SK-N-SH treated with all-trans-retinoic acid at 6 μM for 48 hours (cell line): ENCODE results near the gene RFFL.
A peak's percentile ranks its signal among the peaks of the same experiment; 100 is the strongest.

Source experiments
- ATAC-seq: fragments of 200-7000 bp; cut with Tn5 transposase; 3 replicates; pipeline ENCODE4 v1.9.1; 2020; ENCODE audit warnings: mild to moderate bottlenecking, moderate library complexity
- ARNTL ChIP-seq: fragments of 450-650 bp; formaldehyde crosslinking; IDR thresholded peaks from 2 replicates; pipeline ENCODE4 v1.5.0; 2020; ENCODE audit warnings: low read depth, mild to moderate bottlenecking, moderate library complexity, borderline replicate concordance
- BACH2 ChIP-seq: fragments of 250-450 bp; sonication (Bioruptor Pico); IDR thresholded peaks from 2 replicates; pipeline ENCODE4 v1.9.0; 2021; ENCODE audit warnings: mild to moderate bottlenecking, borderline replicate concordance
- CREB5 ChIP-seq: fragments of 250-450 bp; sonication (Bioruptor Pico); IDR thresholded peaks from 2 replicates; pipeline ENCODE4 v1.5.1; 2020; ENCODE audit warnings: low read depth, mild to moderate bottlenecking, moderate library complexity
- CSRNP3 ChIP-seq: fragments of 250-450 bp; sonication (Bioruptor Pico); IDR thresholded peaks from 2 replicates; pipeline ENCODE4 v1.5.1; 2021; ENCODE audit warnings: mild to moderate bottlenecking, moderate library complexity
- ISL1 ChIP-seq: fragments of 250-450 bp; sonication (Bioruptor Pico); IDR thresholded peaks from 2 replicates; pipeline ENCODE4 v2.1.2; 2022; ENCODE audit warnings: mild to moderate bottlenecking, moderate library complexity
- OSR1 ChIP-seq: fragments of 250-450 bp; sonication (Bioruptor Pico); IDR thresholded peaks from 2 replicates; pipeline ENCODE4 v1.8.0; 2022; ENCODE audit warnings: moderate library complexity, mild to moderate bottlenecking, inconsistent platforms
- PATZ1 ChIP-seq: fragments of 250-450 bp; sonication (Bioruptor Pico); IDR thresholded peaks from 2 replicates; pipeline ENCODE4 v1.8.0; 2020; ENCODE audit warnings: mild to moderate bottlenecking, moderate library complexity, borderline replicate concordance
- POU6F1 ChIP-seq: fragments of 250-450 bp; sonication (Bioruptor Pico); IDR thresholded peaks from 2 replicates; pipeline ENCODE4 v1.8.0; 2021; ENCODE audit warnings: low read depth, mild to moderate bottlenecking, moderate library complexity, borderline replicate concordance
- PPARA ChIP-seq: fragments of 250-450 bp; sonication (Bioruptor Pico); IDR thresholded peaks from 2 replicates; pipeline ENCODE4 v1.5.0; 2020; ENCODE audit warnings: mild to moderate bottlenecking, borderline replicate concordance
- RARB ChIP-seq: fragments of 250-450 bp; sonication (Bioruptor Pico); IDR thresholded peaks from 2 replicates; pipeline ENCODE4 v1.8.0; 2021; ENCODE audit warnings: mild to moderate bottlenecking, moderate library complexity
- SNAI2 ChIP-seq: fragments of 250-450 bp; sonication (Bioruptor Pico); IDR thresholded peaks from 2 replicates; pipeline ENCODE4 v1.5.0; 2020; ENCODE audit warnings: mild to moderate bottlenecking, moderate library complexity
- TCF4 ChIP-seq: fragments of 250-450 bp; sonication (Bioruptor Pico); IDR thresholded peaks from 2 replicates; pipeline ENCODE4 v1.8.0; 2021; ENCODE audit warnings: mild to moderate bottlenecking, moderate library complexity, borderline replicate concordance
- TOX ChIP-seq: fragments of 250-450 bp; sonication (Bioruptor Pico); IDR thresholded peaks from 2 replicates; pipeline ENCODE4 v1.8.0; 2021; ENCODE audit warnings: mild to moderate bottlenecking, moderate library complexity, borderline replicate concordance
- TSHZ2 ChIP-seq: fragments of 250-450 bp; sonication (Bioruptor Pico); IDR thresholded peaks from 2 replicates; pipeline ENCODE4 v1.5.0; 2020; ENCODE audit warnings: mild to moderate bottlenecking, moderate library complexity
- ZFP3 ChIP-seq: fragments of 250-450 bp; sonication (Bioruptor Pico); IDR thresholded peaks from 2 replicates; pipeline ENCODE4 v1.5.0; 2020; ENCODE audit warnings: mild to moderate bottlenecking, moderate library complexity
- ZNF565 ChIP-seq: fragments of 450-650 bp; formaldehyde crosslinking; conservative IDR thresholded peaks from 2 replicates; pipeline ENCODE4 v1.5.0; 2020; ENCODE audit warnings: low read depth, mild to moderate bottlenecking, moderate library complexity
- ZNF70 ChIP-seq: fragments of 450-650 bp; formaldehyde crosslinking; IDR thresholded peaks from 2 replicates; pipeline ENCODE4 v1.5.0; 2020; ENCODE audit warnings: mild to moderate bottlenecking, moderate library complexity
- ZNF8 ChIP-seq: fragments of 450-650 bp; formaldehyde crosslinking; IDR thresholded peaks from 2 replicates; pipeline ENCODE4 v1.5.0; 2020; ENCODE audit warnings: mild to moderate bottlenecking, moderate library complexity

RFFL gene

GRCh38 chr17:35050170-35050569 lies 13.3 kb downstream of the RFFL start:
- no peak for TF ChIP-seq ARNTL (CRISPR knock-in tag)
- no peak for TF ChIP-seq ZNF70
- no peak for TF ChIP-seq PPARA (CRISPR knock-in tag)
- no peak for TF ChIP-seq TCF4 (CRISPR knock-in tag)
- TF ChIP-seq ZNF8 (CRISPR knock-in tag), result no peak
- TF ChIP-seq CREB5, result no peak
- TF ChIP-seq TOX (CRISPR knock-in tag), result no peak
- TF ChIP-seq BACH2, result no peak
- TF ChIP-seq PATZ1 (CRISPR knock-in tag), result no peak
- ATAC-seq, result no peak

GRCh38 chr17:35048685-35049379 lies 14.7 kb downstream of the RFFL start:
- TF ChIP-seq ZNF70 (no peak), PPARA (CRISPR knock-in tag) (no peak), CREB5 (no peak), ARNTL (CRISPR knock-in tag) (no peak), CSRNP3 (CRISPR knock-in tag) (no peak), TCF4 (CRISPR knock-in tag) (no peak)
- TF ChIP-seq, all 23 proteins: peak for 0
- ATAC-seq, result no peak

GRCh38 chr17:35046740-35047283 lies 16.7 kb downstream of the RFFL start:
- TF ChIP-seq RARB (CRISPR knock-in tag), result no peak
- no peak for TF ChIP-seq BACH2
- no peak for TF ChIP-seq CREB5
- no peak for TF ChIP-seq ISL1 (CRISPR knock-in tag)
- no peak for TF ChIP-seq CSRNP3 (CRISPR knock-in tag)
- TF ChIP-seq SNAI2 (CRISPR knock-in tag), result no peak
- TF ChIP-seq OSR1 (CRISPR knock-in tag), result no peak
- TF ChIP-seq TCF4 (CRISPR knock-in tag), result no peak
- no peak for TF ChIP-seq TOX (CRISPR knock-in tag)
- TF ChIP-seq ZFP3 (CRISPR knock-in tag), result no peak
- TF ChIP-seq ZNF70, result no peak
- TF ChIP-seq PATZ1 (CRISPR knock-in tag), result no peak
- no peak for TF ChIP-seq TSHZ2
- TF ChIP-seq POU6F1 (CRISPR knock-in tag), result no peak
- TF ChIP-seq PPARA (CRISPR knock-in tag), result no peak
- TF ChIP-seq ZNF565, result no peak
- peak; percentile 85 for ATAC-seq
